PFSK-1 (cell line): ENCODE results near the gene PAQR5.

Source experiments
- FOXP2 ChIP-seq: optimal IDR thresholded peaks from 2 replicates; pipeline ENCODE3; 2011; ENCODE audit warnings: borderline replicate concordance, control low read depth, inconsistent platforms; ENCODE audit not compliant: insufficient read depth; ENCODE audit errors: extremely low read length, extremely low read depth
- POLR2AphosphoS5 ChIP-seq: IDR thresholded peaks from 2 replicates; pipeline ENCODE4 v1.6.1; 2012; ENCODE audit warnings: low read depth, mild to moderate bottlenecking, control low read depth, low read length, moderate library complexity
- REST ChIP-seq, 2 experiments: IDR thresholded peaks; 2 replicates each; pipeline versions ENCODE4 v1.6.1 to v1.8.0; 2011 to 2012; ENCODE audit warnings: low read depth in 2 of 2, low read length in 2 of 2, control low read depth in 1 of 2, inconsistent platforms in 1 of 2, mild to moderate bottlenecking in 1 of 2, moderate library complexity in 1 of 2; ENCODE audit not compliant: insufficient read depth in 1 of 2
- SIN3A ChIP-seq: IDR thresholded peaks from 2 replicates; pipeline ENCODE4 v1.6.1; 2012; ENCODE audit warnings: mild to moderate bottlenecking, low read length, moderate library complexity, borderline replicate concordance; ENCODE audit not compliant: insufficient read depth
- TAF1 ChIP-seq: IDR thresholded peaks from 2 replicates; pipeline ENCODE4 v1.6.1; 2012; ENCODE audit warnings: low read length, control low read depth, borderline replicate concordance; ENCODE audit not compliant: insufficient read depth

GRCh38 chr15:69296606-69297005 lies 2.1 kb upstream of the PAQR5 start:
- TF ChIP-seq TAF1 (no peak), SIN3A (no peak), POLR2AphosphoS5 (no peak), REST (IDR thresholded peaks at IDR 0.05; ENCODE audit: insufficient read depth in 1 of 2, low read depth in 2 of 2, low read length in 2 of 2) (no peak), FOXP2 (no peak)
